HUES48 (cell line): ENCODE data around the gene MAGEA12.
"Not testable (repeated sequence)": the region's sequence is repeated elsewhere in the genome, so short reads cannot be mapped to it uniquely, and the experiment has no call there.

ENCODE experiments used
- H3K27ac ChIP-seq: one replicate; pipeline ENCODE4 v1.7.0; 2013; ENCODE audit warnings: low read depth, low read length, inconsistent platforms
- H3K27me3 ChIP-seq: 2 replicates; pipeline ENCODE4 v1.6.1; 2013; ENCODE audit warnings: mild to moderate bottlenecking, low read length; ENCODE audit not compliant: control insufficient read depth, insufficient read depth
- H3K36me3 ChIP-seq: 2 replicates; pipeline ENCODE4 v1.6.1; 2013; ENCODE audit warnings: low read length; ENCODE audit not compliant: control insufficient read depth, insufficient read depth
- H3K4me1 ChIP-seq: 2 replicates; pipeline ENCODE4 v1.6.1; 2013; ENCODE audit warnings: mild to moderate bottlenecking, low read length; ENCODE audit not compliant: control insufficient read depth, insufficient read depth
- H3K4me3 ChIP-seq: 2 replicates; pipeline ENCODE4 v1.5.1; 2013; ENCODE audit warnings: mild to moderate bottlenecking, low read depth, low read length
- H3K9ac ChIP-seq: 2 replicates; pipeline ENCODE4 v1.6.1; 2013; ENCODE audit warnings: mild to moderate bottlenecking, low read depth, low read length, moderate library complexity
- H3K9me3 ChIP-seq: 2 replicates; pipeline ENCODE4 v1.6.1; 2013; ENCODE audit warnings: low read length; ENCODE audit not compliant: control insufficient read depth, insufficient read depth

The MAGEA12 gene, protein sequence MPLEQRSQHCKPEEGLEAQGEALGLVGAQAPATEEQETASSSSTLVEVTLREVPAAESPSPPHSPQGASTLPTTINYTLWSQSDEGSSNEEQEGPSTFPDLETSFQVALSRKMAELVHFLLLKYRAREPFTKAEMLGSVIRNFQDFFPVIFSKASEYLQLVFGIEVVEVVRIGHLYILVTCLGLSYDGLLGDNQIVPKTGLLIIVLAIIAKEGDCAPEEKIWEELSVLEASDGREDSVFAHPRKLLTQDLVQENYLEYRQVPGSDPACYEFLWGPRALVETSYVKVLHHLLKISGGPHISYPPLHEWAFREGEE

DNA sequence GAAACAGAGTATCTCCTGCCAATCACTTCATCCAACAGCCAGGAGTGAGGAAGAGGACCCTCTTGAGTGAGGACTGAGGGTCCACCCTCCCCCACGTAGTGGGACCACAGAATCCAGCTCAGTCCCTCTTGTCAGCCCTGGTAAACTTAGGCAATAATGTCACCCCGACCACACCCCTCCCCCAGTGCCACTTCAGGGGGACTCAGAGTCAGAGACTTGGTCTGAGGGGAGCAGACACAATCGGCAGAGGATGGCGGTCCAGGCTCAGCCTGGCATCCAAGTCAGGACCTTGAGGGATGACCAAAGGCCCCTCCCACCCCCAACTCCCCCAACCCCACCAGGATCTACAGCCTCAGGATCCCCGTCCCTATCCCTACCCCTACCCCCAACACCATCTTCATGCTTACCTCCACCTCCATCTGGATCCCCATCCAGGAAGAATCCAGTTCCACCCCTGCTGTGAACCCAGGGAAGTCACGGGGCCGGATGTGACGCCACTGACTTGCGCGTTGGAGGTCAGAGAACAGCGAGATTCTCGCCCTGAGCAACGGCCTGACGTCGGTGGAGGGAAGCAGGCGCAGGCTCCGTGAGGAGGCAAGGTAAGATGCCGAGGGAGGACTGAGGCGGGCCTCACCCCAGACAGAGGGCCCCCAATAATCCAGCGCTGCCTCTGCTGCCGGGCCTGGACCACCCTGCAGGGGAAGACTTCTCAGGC lies at the start of gene MAGEA12, which contains the start of gene CSAG1:
TSS of gene MAGEA12 (plus strand) at position 497 of the 715 bp plus-strand sequence. CDS start 2,405 bp downstream, outside the sequence.
TSS of gene CSAG1 (minus strand) at position 461 of the 715 bp plus-strand sequence. CDS start 1,261 bp downstream, outside the sequence.
- Histone ChIP-seq H3K36me3 (no peaks in the 10 kb centered on the region), H3K4me3 (no peak within 1 kb of the TSS), H3K9me3 (peaks cover 33% of the 10 kb centered on the region), H3K4me1 (no peaks in the 10 kb centered on the region), H3K27ac (no peak within 1 kb of the TSS), H3K27me3 (no peaks in the 10 kb centered on the region), H3K9ac (no peak within 1 kb of the TSS)

DNA sequence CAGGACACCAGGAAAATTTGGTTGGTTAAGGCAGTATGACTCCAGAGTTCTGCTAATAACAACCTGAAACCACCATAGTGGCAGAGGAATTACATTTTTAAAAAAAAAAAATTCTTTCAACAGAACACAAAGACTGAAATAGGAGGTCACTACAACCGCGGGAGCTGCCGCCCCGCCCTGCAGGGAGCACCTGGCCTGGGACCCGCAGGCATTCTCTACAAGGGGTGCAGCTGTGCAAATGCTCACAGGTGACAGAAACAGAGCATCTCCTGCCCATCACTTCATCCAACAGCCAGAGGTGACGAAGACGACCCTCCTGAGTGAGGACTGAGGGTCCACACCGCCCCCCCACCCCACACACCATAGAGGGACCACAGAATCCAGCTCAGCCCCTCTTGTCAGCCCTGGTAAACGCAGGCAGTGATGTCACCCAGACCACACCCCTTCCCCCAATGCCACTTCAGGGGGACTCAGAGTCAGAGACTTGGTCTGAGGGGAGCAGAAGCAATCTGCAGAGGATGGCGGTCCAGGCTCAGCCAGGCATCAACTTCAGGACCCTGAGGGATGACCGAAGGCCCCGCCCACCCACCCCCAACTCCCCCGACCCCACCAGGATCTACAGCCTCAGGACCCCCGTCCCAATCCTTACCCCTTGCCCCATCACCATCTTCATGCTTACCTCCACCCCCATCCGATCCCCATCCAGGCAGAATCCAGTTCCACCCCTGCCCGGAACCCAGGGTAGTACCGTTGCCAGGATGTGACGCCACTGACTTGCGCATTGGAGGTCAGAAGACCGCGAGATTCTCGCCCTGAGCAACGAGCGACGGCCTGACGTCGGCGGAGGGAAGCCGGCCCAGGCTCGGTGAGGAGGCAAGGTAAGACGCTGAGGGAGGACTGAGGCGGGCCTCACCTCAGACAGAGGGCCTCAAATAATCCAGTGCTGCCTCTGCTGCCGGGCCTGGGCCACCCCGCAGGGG lies 35.3 kb upstream of the MAGEA12 start, which contains the start of gene MAGEA3:
TSS of gene MAGEA3 (plus strand) at position 843 of the 980 bp plus-strand sequence. CDS start 2,039 bp downstream, outside the sequence.
- not testable (repeated sequence) for H3K4me3 ChIP-seq, H3K27me3 ChIP-seq, H3K36me3 ChIP-seq, H3K9ac ChIP-seq, H3K9me3 ChIP-seq, H3K27ac ChIP-seq, H3K4me1 ChIP-seq

DNA sequence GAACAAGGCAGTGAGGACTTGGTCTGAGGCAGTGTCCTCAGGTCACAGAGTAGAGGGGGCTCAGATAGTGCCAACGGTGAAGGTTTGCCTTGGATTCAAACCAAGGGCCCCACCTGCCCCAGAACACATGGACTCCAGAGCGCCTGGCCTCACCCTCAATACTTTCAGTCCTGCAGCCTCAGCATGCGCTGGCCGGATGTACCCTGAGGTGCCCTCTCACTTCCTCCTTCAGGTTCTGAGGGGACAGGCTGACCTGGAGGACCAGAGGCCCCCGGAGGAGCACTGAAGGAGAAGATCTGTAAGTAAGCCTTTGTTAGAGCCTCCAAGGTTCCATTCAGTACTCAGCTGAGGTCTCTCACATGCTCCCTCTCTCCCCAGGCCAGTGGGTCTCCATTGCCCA lies 33.2 kb upstream of the MAGEA12 start:
- not testable (repeated sequence) for H3K9me3 ChIP-seq, H3K4me1 ChIP-seq, H3K4me3 ChIP-seq, H3K36me3 ChIP-seq, H3K9ac ChIP-seq, H3K27ac ChIP-seq, H3K27me3 ChIP-seq

DNA sequence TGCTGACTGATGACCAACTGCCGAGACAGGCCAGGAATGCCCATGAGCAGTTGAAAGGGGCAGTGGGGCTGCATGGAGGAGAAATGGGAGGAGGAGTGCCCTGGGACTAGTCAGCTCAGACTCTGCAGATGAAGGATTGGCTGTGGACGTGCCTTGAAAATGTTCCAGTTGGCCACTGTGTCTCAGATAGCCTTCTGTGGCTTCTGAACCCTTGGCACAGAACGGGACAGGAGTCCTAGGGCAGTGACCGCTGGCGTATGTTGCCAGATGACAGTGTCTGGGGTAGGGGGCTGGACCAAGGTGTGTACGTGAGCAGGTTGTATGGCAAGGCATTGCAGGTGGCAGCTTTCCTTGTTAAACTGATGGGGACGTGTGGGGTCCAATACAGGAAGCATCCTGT lies 27.1 kb upstream of the MAGEA12 start:
- not testable (repeated sequence) for H3K36me3 ChIP-seq, H3K9ac ChIP-seq, H3K9me3 ChIP-seq, H3K4me3 ChIP-seq, H3K27ac ChIP-seq, H3K27me3 ChIP-seq, H3K4me1 ChIP-seq

DNA sequence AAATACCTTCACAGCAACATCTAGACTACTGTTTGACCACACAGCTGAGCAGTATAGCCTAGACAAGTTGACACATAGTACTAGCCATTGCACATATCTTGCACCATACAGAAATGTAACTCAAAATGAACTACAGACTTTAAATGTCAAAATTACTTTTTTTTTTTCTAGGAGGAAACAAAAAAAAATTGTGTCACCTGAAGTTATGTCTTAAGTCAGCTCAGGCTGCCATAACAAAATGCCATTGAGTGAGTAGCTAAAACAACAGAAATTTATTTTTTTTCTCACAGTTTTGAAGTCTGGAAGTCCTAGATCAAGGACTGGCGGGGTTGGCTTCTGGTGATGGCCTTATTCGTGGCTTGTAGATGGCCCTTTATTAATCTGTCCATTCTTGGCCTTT lies 24.4 kb upstream of the MAGEA12 start, which contains the start of gene CSAG2:
TSS of gene CSAG2 (minus strand) at position 101 of the 400 bp plus-strand sequence. CDS start 161 bp downstream, outside the sequence.
- not testable (repeated sequence) for H3K9ac ChIP-seq, H3K27ac ChIP-seq, H3K36me3 ChIP-seq, H3K27me3 ChIP-seq, H3K4me1 ChIP-seq, H3K4me3 ChIP-seq, H3K9me3 ChIP-seq

DNA sequence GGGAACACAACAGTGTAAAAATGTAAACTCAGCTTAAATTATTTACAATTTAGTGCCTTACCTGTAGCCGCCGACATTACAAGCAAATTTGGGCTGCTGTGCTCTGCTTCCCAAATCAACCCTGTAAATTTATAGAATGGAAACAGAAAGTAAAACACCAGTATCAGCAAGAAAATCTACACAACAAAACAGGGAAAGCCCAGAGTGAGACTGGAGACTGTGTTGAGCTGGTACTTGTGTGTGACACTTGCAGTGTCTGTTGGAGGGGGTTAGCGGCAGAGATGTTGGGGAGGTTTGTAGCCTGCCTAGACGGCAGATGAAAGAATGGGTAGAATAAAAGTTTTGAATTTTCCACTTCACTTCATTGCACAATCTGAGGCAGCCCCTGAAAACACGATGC lies 20.4 kb upstream of the MAGEA12 start:
- H3K36me3 ChIP-seq, H3K4me1 ChIP-seq, H3K9ac ChIP-seq, H3K27ac ChIP-seq, H3K9me3 ChIP-seq, H3K27me3 ChIP-seq, H3K4me3 ChIP-seq: not testable (repeated sequence)

DNA sequence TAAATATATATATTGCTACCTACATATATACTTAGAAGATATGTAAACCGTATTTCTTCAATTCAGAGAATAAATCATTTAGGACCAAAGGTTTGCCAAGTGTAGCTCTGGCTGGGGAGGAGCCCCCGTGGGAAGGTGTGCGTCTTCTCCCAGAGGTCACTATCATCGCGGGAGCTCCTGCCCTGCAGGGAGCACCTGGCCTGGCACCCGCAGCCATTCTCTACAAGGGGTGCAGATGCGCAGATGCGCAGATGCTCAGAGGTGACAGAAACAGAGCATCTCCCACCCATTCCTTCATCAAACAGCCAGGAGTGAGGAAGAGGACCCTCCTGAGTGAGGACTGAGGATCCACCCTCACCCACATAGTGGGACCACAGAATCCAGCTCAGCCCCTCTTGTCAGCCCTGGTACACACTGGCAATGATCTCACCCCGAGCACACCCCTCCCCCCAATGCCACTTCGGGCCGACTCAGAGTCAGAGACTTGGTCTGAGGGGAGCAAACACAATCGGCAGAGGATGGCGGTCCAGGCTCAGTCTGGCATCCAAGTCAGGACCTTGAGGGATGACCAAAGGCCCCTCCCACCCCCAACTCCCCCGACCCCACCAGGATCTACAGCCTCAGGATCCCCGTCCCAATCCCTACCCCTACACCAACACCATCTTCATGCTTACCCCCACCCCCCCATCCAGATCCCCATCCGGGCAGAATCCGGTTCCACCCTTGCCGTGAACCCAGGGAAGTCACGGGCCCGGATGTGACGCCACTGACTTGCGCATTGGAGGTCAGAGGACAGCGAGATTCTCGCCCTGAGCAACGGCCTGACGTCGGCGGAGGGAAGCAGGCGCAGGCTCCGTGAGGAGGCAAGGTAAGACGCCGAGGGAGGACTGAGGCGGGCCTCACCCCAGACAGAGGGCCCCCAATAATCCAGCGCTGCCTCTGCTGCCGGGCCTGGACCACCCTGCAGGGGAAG lies 19.5 kb upstream of the MAGEA12 start, which contains the start of gene MAGEA2B:
TSS of gene MAGEA2B (plus strand) at position 814 of the 973 bp plus-strand sequence. CDS start 2,479 bp downstream, outside the sequence.
- not testable (repeated sequence) for H3K4me3 ChIP-seq, H3K9ac ChIP-seq, H3K27me3 ChIP-seq, H3K36me3 ChIP-seq, H3K9me3 ChIP-seq, H3K4me1 ChIP-seq, H3K27ac ChIP-seq

DNA sequence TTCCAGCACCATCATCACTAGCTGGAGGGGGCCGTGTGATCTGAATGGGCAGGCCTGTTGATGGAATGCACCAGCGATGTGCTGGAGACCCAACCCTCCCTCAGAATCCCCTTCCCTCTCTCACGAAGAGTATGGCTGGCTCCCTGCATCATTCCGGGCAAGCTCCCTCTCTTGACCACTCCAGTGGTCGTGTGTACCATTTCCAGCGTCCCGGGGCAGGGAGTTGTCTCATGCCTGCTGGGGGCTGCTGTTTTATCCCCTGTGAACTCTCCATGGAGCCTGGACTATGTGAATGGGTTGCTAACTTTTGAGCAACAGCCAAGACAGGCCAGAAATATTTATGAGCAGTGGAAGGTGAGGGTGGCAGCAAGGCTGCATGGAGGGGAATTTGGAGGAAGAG lies 8.1 kb upstream of the MAGEA12 start:
- no peaks in the 10 kb centered on the region for H3K4me1 ChIP-seq
- H3K9me3 ChIP-seq: peaks cover 18% of the 10 kb centered on the region
- H3K27ac ChIP-seq: no peak overlapping the region
- no peak overlapping the region for H3K4me3 ChIP-seq
- H3K36me3 ChIP-seq: no peaks in the 10 kb centered on the region
- H3K9ac ChIP-seq: no peak overlapping the region
- H3K27me3 ChIP-seq: no peaks in the 10 kb centered on the region

DNA sequence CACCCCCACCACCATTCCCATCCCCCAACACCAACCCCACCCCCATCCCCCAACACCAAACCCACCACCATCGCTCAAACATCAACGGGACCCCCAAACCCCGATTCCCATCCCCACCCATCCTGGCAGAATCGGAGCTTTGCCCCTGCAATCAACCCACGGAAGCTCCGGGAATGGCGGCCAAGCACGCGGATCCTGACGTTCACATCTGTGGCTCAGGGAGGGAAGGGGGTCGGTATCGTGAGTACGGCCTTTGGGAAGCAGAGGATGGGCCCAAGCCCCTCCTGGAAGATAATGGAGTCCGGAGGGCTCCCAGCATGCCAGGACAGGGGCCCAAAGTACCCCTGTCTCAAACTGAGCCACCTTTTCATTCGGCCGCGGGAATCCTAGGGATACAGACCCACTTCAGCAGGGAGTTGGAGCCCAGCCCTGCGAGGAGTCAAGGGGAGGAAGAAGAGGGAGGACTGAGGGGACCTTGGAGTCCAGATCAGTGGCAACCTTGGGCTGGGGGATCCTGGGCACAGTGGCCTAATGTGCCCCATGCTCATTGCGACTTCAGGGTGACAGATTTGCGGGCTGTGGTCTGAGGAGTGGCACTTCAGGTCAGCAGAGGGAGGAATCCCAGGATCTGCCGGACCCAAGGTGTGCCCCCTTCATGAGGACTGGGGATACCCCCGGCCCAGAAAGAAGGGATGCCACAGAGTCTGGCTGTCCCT lies 744 bp downstream of the MAGEA12 start:
- H3K27ac ChIP-seq, H3K4me3 ChIP-seq, H3K9ac ChIP-seq, H3K27me3 ChIP-seq, H3K36me3 ChIP-seq, H3K4me1 ChIP-seq: not testable (repeated sequence)
- H3K9me3 ChIP-seq: peaks cover 29% of the 10 kb centered on the region
